Liver (tissue), 9 donors: ENCODE measurements around the gene QSOX1. TPM values are rescaled to one million over a fixed set of nuclear protein-coding genes. Genes with fewer than 3 reads are reported as not detected.

Experiments
- DNase-seq: peaks from one replicate; pipeline ENCODE4 v3.0.0-alpha.2; 2017; ENCODE audit warnings: low spot score
- H3K27ac ChIP-seq, 2 donors: one replicate each; pipeline ENCODE4 v1.7.0; 2013; ENCODE audit warnings: inconsistent platforms in 2 of 2, low read length in 2 of 2, control low read depth in 1 of 2, low read depth in 1 of 2, mild to moderate bottlenecking in 1 of 2
- H3K27me3 ChIP-seq, 4 donors: one replicate each; pipeline versions ENCODE4 v1.6.1 to v1.7.0; 2013; ENCODE audit warnings: low read length in 3 of 4, inconsistent platforms in 1 of 4, mild to moderate bottlenecking in 1 of 4, moderate library complexity in 1 of 4; ENCODE audit not compliant: control insufficient read depth in 4 of 4, insufficient read depth in 4 of 4
- H3K36me3 ChIP-seq, 4 donors: one replicate each; pipeline versions ENCODE4 v1.6.1 to v1.7.0; 2013; ENCODE audit warnings: low read length in 3 of 4, mild to moderate bottlenecking in 3 of 4, low read depth in 1 of 4, moderate library complexity in 1 of 4; ENCODE audit not compliant: control insufficient read depth in 4 of 4, insufficient read depth in 3 of 4
- H3K4me1 ChIP-seq, 4 donors: one replicate each; pipeline versions ENCODE4 v1.6.1 to v1.7.0; 2013; ENCODE audit warnings: low read length in 3 of 4, mild to moderate bottlenecking in 3 of 4, moderate library complexity in 1 of 4; ENCODE audit not compliant: control insufficient read depth in 4 of 4, insufficient read depth in 4 of 4
- H3K4me3 ChIP-seq, 3 donors: one replicate each; pipeline versions ENCODE4 v1.6.1 to v1.7.0; 2013; ENCODE audit warnings: low read length in 3 of 3, control low read depth in 1 of 3, low read depth in 1 of 3, mild to moderate bottlenecking in 1 of 3
- H3K9ac ChIP-seq, 2 donors: one replicate each; pipeline ENCODE4 v1.7.0; 2013; ENCODE audit warnings: low read length in 2 of 2, mild to moderate bottlenecking in 2 of 2, moderate library complexity in 2 of 2, control low read depth in 1 of 2, low read depth in 1 of 2
- H3K9me3 ChIP-seq, 4 donors: one replicate each; pipeline versions ENCODE4 v1.6.1 to v1.7.0; 2013; ENCODE audit warnings: low read length in 3 of 4; ENCODE audit not compliant: control insufficient read depth in 4 of 4
- CTCF ChIP-seq: fragments of 150-350 bp; IDR thresholded peaks from 2 replicates; pipeline ENCODE4 v1.5.1; 2017; ENCODE audit warnings: improper control_type of control experiment, low read depth, low read length; ENCODE audit not compliant: missing input control
- EGR1 ChIP-seq, 2 donors: IDR thresholded peaks; 2 replicates each; pipeline ENCODE4 v1.6.1; 2016 to 2018; ENCODE audit warnings: antibody characterized with exemption in 2 of 2, low read depth in 2 of 2
- FOXA1 ChIP-seq: IDR thresholded peaks from 2 replicates; pipeline ENCODE4 v1.6.1; 2016; ENCODE audit warnings: antibody characterized with exemption
- FOXA2 ChIP-seq: IDR thresholded peaks from 2 replicates; pipeline ENCODE4 v1.6.1; 2016; ENCODE audit warnings: antibody characterized with exemption
- GABPA ChIP-seq, 2 donors: IDR thresholded peaks in 1 of 2; conservative IDR thresholded peaks in 1 of 2; 2 replicates each; pipeline ENCODE4 v1.6.1; 2016; ENCODE audit warnings: antibody characterized with exemption in 2 of 2, mild to moderate bottlenecking in 1 of 2, moderate library complexity in 1 of 2
- HNF4A ChIP-seq, 2 donors: conservative IDR thresholded peaks; 2 replicates each; pipeline ENCODE4 v1.6.1; 2016; ENCODE audit warnings: antibody characterized with exemption in 2 of 2, mild to moderate bottlenecking in 2 of 2
- HNF4G ChIP-seq: IDR thresholded peaks from 2 replicates; pipeline ENCODE4 v1.6.1; 2016; ENCODE audit warnings: antibody characterized with exemption
- JUND ChIP-seq, 2 donors: IDR thresholded peaks; 2 replicates each; pipeline ENCODE4 v1.6.1; 2016; ENCODE audit warnings: antibody characterized with exemption in 2 of 2
- MAX ChIP-seq: IDR thresholded peaks from 2 replicates; pipeline ENCODE4 v1.6.1; 2016; ENCODE audit warnings: antibody characterized with exemption
- NR2F2 ChIP-seq: IDR thresholded peaks from 2 replicates; pipeline ENCODE4 v1.6.1; 2016; ENCODE audit warnings: antibody characterized with exemption
- RAD21 ChIP-seq, 2 donors: IDR thresholded peaks; 2 replicates each; pipeline ENCODE4 v1.6.1; 2016; ENCODE audit warnings: antibody characterized with exemption in 2 of 2, mild to moderate bottlenecking in 2 of 2
- RXRA ChIP-seq, 2 donors: IDR thresholded peaks; 2 replicates each; pipeline ENCODE4 v1.6.1; 2017 to 2018; ENCODE audit warnings: antibody characterized with exemption in 2 of 2, mild to moderate bottlenecking in 1 of 2
- SP1 ChIP-seq: IDR thresholded peaks from 2 replicates; pipeline ENCODE4 v1.6.1; 2018; ENCODE audit warnings: antibody characterized with exemption, mild to moderate bottlenecking
- TAF1 ChIP-seq: conservative IDR thresholded peaks from 2 replicates; pipeline ENCODE4 v1.6.1; 2016; ENCODE audit warnings: antibody characterized with exemption, mild to moderate bottlenecking
- YY1 ChIP-seq: IDR thresholded peaks from 2 replicates; pipeline ENCODE4 v1.6.1; 2016; ENCODE audit warnings: antibody characterized with exemption, mild to moderate bottlenecking
- ZBTB33 ChIP-seq: IDR thresholded peaks from 2 replicates; pipeline ENCODE4 v1.6.1; 2016; ENCODE audit warnings: antibody characterized with exemption
- WGBS: extraction: QIAGEN DNeasy Blood & Tissue Kit; methylation state at CpG from one replicate; pipeline ENCODE4 v1.1.7; 2013; 5-methylcytosine and 5-hydroxymethylcytosine counted together
- polyA plus RNA-seq, 2 donors: library from polyadenylated mRNA; stranded (reverse) in 1 of 2; unstranded in 1 of 2; fragments of 200-250 nt in 1 of 2; fragments of >200 nt in 1 of 2; fragmentation: Nextera tagmentation in 1 of 2; extraction: Ambion mirVana in 1 of 2; gene quantifications; one replicate each; pipeline versions ENCODE4 v1.2.1 to v1.2.3, GENCODE V29; 2013 to 2015
- total RNA-seq, 2 donors: library from RNA; depleted of rRNA; stranded (reverse); fragments of >200 nt; gene quantifications; one replicate each; pipeline ENCODE4 v1.2.3, GENCODE V29; 2014
- TF ChIP-seq, protein P1 (sequence below): IDR thresholded peaks from 2 replicates; pipeline ENCODE4 v1.6.1; 2016; ENCODE audit warnings: antibody characterized with exemption
- TF ChIP-seq, protein P2 (sequence below): IDR thresholded peaks from 2 replicates; pipeline ENCODE4 v1.6.1; 2016; ENCODE audit warnings: antibody characterized with exemption, mild to moderate bottlenecking
- donor health status: healthy.
- donor health status: healthy.
- donor health status: healthy.
- donor health status: healthy.
- donor health status: healthy.

Gene QSOX1
- total and polyA plus RNA-seq, 4 donors, result 14.3 to 49.2 (median 38.1) TPM

GRCh38 chr1:180123463-180123936 lies 31.2 kb upstream of the QSOX1 start:
- DNase-seq, result no peak
- no peak overlapping the region for H3K4me3 ChIP-seq
- no peak overlapping the region for H3K27ac ChIP-seq
- WGBS, result 55% methylated on average over 4 of the region's 4 CpGs
- no peaks in the 10 kb centered on the region for H3K27me3 ChIP-seq
- no peak overlapping the region for H3K9ac ChIP-seq
- peak; percentile 92 to 93 for TF ChIP-seq JUND (IDR thresholded peaks at IDR 0.05)
- TF ChIP-seq GABPA (IDR thresholded peaks at IDR 0.05 in 1 of 2, conservative IDR thresholded peaks at IDR 0.05 in 1 of 2), result no peak
- peak; percentile 21 to 56 for TF ChIP-seq HNF4A (conservative IDR thresholded peaks at IDR 0.05)
- peak in 1 of 2 donors; percentile 60 for TF ChIP-seq EGR1 (IDR thresholded peaks at IDR 0.05; ENCODE audit: low read depth in 2 of 2)
- TF ChIP-seq ZBTB33, result no peak
- no peak for TF ChIP-seq NR2F2
- TF ChIP-seq SP1, result no peak
- TF ChIP-seq, protein P1, sequence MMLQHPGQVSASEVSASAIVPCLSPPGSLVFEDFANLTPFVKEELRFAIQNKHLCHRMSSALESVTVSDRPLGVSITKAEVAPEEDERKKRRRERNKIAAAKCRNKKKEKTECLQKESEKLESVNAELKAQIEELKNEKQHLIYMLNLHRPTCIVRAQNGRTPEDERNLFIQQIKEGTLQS, result peak; percentile 87
- TF ChIP-seq RAD21 (IDR thresholded peaks at IDR 0.05), result no peak
- no peak for TF ChIP-seq FOXA1
- TF ChIP-seq, protein P2, sequence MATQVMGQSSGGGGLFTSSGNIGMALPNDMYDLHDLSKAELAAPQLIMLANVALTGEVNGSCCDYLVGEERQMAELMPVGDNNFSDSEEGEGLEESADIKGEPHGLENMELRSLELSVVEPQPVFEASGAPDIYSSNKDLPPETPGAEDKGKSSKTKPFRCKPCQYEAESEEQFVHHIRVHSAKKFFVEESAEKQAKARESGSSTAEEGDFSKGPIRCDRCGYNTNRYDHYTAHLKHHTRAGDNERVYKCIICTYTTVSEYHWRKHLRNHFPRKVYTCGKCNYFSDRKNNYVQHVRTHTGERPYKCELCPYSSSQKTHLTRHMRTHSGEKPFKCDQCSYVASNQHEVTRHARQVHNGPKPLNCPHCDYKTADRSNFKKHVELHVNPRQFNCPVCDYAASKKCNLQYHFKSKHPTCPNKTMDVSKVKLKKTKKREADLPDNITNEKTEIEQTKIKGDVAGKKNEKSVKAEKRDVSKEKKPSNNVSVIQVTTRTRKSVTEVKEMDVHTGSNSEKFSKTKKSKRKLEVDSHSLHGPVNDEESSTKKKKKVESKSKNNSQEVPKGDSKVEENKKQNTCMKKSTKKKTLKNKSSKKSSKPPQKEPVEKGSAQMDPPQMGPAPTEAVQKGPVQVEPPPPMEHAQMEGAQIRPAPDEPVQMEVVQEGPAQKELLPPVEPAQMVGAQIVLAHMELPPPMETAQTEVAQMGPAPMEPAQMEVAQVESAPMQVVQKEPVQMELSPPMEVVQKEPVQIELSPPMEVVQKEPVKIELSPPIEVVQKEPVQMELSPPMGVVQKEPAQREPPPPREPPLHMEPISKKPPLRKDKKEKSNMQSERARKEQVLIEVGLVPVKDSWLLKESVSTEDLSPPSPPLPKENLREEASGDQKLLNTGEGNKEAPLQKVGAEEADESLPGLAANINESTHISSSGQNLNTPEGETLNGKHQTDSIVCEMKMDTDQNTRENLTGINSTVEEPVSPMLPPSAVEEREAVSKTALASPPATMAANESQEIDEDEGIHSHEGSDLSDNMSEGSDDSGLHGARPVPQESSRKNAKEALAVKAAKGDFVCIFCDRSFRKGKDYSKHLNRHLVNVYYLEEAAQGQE, result no peak
- peak in 1 of 2 donors; percentile 62 for TF ChIP-seq RXRA (IDR thresholded peaks at IDR 0.05)
- TF ChIP-seq FOXA2, result peak; percentile 53
- no peaks in the 10 kb centered on the region for H3K36me3 ChIP-seq
- no peaks in the 10 kb centered on the region for H3K4me1 ChIP-seq
- H3K9me3 ChIP-seq, result no peaks in the 10 kb centered on the region

DNA sequence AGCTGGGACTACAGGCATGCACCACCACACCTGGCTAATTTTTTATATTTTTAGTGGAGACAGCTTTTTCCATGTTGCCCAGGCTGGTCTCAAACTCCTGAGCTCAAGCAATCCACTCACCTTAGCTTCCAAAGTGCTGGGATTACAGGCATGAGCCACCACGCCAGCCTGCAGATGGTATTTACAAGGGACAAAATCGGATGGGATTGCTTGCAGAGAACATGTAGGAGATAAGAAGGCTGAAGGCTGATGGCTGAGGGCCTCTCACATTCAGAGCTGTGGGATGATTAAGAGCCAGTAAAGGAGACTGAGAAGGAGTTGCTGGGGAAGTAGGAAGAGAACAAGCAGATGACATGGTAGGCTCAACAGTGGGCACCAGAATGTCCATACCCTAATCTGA lies 24.0 kb upstream of the QSOX1 start:
- no peak overlapping the region for H3K4me3 ChIP-seq
- no peak for DNase-seq
- peaks cover 0 to 6% (median 3%) of the 10 kb centered on the region in 4 donors for H3K4me1 ChIP-seq
- WGBS, result 93% methylated on average over 2 of the region's 2 CpGs
- H3K27ac ChIP-seq, result no peak overlapping the region
- no peaks in the 10 kb centered on the region for H3K36me3 ChIP-seq
- H3K27me3 ChIP-seq, result no peaks in the 10 kb centered on the region
- no peaks in the 10 kb centered on the region for H3K9me3 ChIP-seq
- no peak overlapping the region for H3K9ac ChIP-seq
- TF ChIP-seq HNF4A (conservative IDR thresholded peaks at IDR 0.05), result no peak
- no peak for TF ChIP-seq SP1
- no peak for TF ChIP-seq CTCF
- TF ChIP-seq EGR1 (IDR thresholded peaks at IDR 0.05; ENCODE audit: low read depth in 2 of 2), result no peak
- TF ChIP-seq FOXA1, result no peak
- no peak for TF ChIP-seq GABPA (IDR thresholded peaks at IDR 0.05 in 1 of 2, conservative IDR thresholded peaks at IDR 0.05 in 1 of 2)
- TF ChIP-seq MAX, result no peak
- TF ChIP-seq JUND (IDR thresholded peaks at IDR 0.05), result no peak
- no peak for TF ChIP-seq ZBTB33
- TF ChIP-seq RXRA (IDR thresholded peaks at IDR 0.05), result no peak
- no peak for TF ChIP-seq NR2F2
- TF ChIP-seq YY1, result no peak
- TF ChIP-seq, protein P1, result no peak
- TF ChIP-seq FOXA2, result no peak
- TF ChIP-seq TAF1, result no peak
- no peak for TF ChIP-seq RAD21 (IDR thresholded peaks at IDR 0.05)
- no peak for TF ChIP-seq HNF4G
